ENCODE data around the gene GJB3.

The GJB3 gene

DNA sequence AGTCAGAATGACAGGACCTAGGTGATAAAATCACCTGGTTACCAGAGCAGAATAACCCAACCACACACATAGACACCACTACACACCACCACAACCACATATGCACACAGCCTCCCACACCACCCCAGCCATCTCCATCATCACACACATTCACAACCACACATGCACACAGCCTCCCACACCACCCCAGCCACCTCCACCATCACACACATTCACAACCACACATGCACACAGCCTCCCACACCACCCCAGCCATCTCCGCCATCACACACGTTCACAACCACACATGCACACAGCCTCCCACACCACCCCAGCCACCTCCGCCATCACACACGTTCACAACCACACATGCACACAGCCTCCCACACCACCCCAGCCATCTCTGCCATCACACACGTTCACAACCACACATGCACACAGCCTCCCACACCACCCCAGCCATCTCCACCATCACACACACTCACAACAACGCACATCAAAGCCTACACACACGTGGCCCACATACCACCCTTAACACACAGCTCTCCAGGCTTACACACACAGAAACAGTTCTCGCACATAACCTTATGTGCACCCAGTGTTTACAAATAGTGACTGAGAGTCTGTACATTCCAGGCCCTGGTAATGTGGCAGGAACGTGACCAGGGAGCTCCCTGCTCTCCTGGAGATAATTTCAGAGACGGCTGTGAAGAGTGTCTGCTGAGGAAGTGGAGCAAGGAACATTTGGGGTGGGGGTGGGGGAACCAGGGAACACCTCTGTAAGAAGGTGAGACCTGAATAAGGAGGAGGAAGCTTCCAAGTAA is 3.3 kb upstream of the GJB3 start:
- no peak for TF ChIP-seq GABPA (IDR thresholded peaks at IDR 0.05; ENCODE audit: low read depth)
- no peak for TF ChIP-seq POLR2AphosphoS5 (IDR thresholded peaks at IDR 0.05; ENCODE audit: low read depth)
- no peak for TF ChIP-seq SPI1 (IDR thresholded peaks at IDR 0.05; ENCODE audit: borderline replicate concordance, low read depth)
- TF ChIP-seq, protein P1, sequence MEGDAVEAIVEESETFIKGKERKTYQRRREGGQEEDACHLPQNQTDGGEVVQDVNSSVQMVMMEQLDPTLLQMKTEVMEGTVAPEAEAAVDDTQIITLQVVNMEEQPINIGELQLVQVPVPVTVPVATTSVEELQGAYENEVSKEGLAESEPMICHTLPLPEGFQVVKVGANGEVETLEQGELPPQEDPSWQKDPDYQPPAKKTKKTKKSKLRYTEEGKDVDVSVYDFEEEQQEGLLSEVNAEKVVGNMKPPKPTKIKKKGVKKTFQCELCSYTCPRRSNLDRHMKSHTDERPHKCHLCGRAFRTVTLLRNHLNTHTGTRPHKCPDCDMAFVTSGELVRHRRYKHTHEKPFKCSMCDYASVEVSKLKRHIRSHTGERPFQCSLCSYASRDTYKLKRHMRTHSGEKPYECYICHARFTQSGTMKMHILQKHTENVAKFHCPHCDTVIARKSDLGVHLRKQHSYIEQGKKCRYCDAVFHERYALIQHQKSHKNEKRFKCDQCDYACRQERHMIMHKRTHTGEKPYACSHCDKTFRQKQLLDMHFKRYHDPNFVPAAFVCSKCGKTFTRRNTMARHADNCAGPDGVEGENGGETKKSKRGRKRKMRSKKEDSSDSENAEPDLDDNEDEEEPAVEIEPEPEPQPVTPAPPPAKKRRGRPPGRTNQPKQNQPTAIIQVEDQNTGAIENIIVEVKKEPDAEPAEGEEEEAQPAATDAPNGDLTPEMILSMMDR (IDR thresholded peaks at IDR 0.05; ENCODE audit: insufficient read depth, low read length), result no peak
- TF ChIP-seq, protein P2, sequence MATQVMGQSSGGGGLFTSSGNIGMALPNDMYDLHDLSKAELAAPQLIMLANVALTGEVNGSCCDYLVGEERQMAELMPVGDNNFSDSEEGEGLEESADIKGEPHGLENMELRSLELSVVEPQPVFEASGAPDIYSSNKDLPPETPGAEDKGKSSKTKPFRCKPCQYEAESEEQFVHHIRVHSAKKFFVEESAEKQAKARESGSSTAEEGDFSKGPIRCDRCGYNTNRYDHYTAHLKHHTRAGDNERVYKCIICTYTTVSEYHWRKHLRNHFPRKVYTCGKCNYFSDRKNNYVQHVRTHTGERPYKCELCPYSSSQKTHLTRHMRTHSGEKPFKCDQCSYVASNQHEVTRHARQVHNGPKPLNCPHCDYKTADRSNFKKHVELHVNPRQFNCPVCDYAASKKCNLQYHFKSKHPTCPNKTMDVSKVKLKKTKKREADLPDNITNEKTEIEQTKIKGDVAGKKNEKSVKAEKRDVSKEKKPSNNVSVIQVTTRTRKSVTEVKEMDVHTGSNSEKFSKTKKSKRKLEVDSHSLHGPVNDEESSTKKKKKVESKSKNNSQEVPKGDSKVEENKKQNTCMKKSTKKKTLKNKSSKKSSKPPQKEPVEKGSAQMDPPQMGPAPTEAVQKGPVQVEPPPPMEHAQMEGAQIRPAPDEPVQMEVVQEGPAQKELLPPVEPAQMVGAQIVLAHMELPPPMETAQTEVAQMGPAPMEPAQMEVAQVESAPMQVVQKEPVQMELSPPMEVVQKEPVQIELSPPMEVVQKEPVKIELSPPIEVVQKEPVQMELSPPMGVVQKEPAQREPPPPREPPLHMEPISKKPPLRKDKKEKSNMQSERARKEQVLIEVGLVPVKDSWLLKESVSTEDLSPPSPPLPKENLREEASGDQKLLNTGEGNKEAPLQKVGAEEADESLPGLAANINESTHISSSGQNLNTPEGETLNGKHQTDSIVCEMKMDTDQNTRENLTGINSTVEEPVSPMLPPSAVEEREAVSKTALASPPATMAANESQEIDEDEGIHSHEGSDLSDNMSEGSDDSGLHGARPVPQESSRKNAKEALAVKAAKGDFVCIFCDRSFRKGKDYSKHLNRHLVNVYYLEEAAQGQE (IDR thresholded peaks at IDR 0.05; ENCODE audit: insufficient replicate concordance, low read depth), result no peak
- DNase-seq (ENCODE audit: low read depth in 1 of 2, low spot score in 1 of 2), result no peak
- peaks cover 20% of the 10 kb centered on the region for H3K27me3 ChIP-seq (ENCODE audit: insufficient read depth, poor library complexity, severe bottlenecking)
- H3K4me3 ChIP-seq (replicated peaks; ENCODE audit: insufficient read depth, low read length), result no peak overlapping the region
- no peak overlapping the region for H3K27ac ChIP-seq (replicated peaks)

DNA sequence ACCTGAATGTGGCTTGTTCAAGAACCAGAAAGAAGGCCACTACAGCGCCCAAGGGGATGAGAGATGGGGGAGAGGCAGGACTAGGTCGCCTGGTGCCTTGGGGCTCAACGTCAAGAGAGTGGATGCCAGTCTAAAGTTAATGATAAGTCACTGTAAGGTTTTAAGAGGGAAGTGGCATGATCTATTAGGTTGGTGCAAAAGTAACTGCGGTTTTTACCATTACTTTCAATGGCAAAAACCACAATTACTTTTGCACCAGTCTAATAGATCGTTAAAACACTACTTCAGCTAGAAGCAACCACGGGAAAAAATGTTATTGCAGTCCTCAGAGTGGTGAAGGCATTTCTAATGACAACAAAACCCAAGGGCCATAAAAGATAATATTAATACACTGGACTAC is 2.6 kb upstream of the GJB3 start:
- peaks cover 22% of the 10 kb centered on the region for H3K27me3 ChIP-seq (ENCODE audit: insufficient read depth, poor library complexity, severe bottlenecking)
- TF ChIP-seq SPI1 (IDR thresholded peaks at IDR 0.05; ENCODE audit: borderline replicate concordance, low read depth) (no peak), POLR2AphosphoS5 (IDR thresholded peaks at IDR 0.05; ENCODE audit: low read depth) (no peak), GABPA (IDR thresholded peaks at IDR 0.05; ENCODE audit: low read depth) (no peak)
- TF ChIP-seq, protein P2 (IDR thresholded peaks at IDR 0.05; ENCODE audit: insufficient replicate concordance, low read depth), result no peak
- TF ChIP-seq, protein P1 (IDR thresholded peaks at IDR 0.05; ENCODE audit: insufficient read depth, low read length), result no peak
- no peak overlapping the region for H3K4me3 ChIP-seq (replicated peaks; ENCODE audit: insufficient read depth, low read length)
- no peak overlapping the region for H3K27ac ChIP-seq (replicated peaks)
- no peak for DNase-seq (ENCODE audit: low read depth in 1 of 2, low spot score in 1 of 2)

DNA sequence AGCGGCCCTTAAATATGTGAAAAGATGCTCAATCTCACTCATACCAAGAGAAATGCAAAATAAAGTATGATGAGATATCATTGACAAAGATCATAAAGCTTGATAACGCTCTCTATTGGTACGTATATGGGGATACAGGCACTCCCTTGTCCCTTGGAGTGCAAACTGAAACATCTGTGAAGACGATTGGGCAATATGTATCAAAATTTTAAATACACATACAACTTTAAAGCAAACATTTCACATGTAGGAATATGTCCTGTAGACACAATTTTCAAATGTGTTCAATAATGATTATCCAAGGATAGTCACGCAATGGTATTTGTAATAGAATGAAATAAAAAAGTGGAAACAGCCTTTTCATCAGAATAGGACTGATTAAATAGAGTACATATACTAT is 2.0 kb upstream of the GJB3 start:
- Histone ChIP-seq H3K27ac (replicated peaks) (no peak overlapping the region), H3K4me3 (replicated peaks; ENCODE audit: insufficient read depth, low read length) (no peak overlapping the region), H3K27me3 (ENCODE audit: insufficient read depth, poor library complexity, severe bottlenecking) (peaks cover 22% of the 10 kb centered on the region)
- TF ChIP-seq POLR2AphosphoS5 (IDR thresholded peaks at IDR 0.05; ENCODE audit: low read depth), result no peak
- TF ChIP-seq GABPA (IDR thresholded peaks at IDR 0.05; ENCODE audit: low read depth), result no peak
- DNase-seq (ENCODE audit: low read depth in 1 of 2, low spot score in 1 of 2), result no peak

DNA sequence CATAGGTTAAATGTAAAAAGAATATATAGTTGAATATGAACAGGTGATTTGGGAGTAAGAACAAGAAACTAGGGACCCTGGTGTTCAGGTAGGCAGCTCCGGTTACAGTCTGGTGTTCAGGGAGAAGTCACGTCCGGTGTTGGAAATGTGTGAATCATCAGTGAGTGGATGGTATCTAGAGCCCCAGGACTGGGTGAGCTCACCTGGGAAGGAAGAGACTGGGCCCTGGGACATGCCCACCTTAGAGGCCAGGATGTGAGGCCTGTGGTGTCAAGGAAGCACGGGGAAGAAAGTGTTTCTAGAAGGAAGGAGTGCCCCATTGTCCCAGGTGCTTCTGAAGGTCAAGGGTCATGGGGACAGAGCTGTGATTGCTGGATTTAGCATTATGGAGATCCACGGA is 1.5 kb upstream of the GJB3 start:
- no peak overlapping the region for H3K4me3 ChIP-seq (replicated peaks; ENCODE audit: insufficient read depth, low read length)
- peaks cover 22% of the 10 kb centered on the region for H3K27me3 ChIP-seq (ENCODE audit: insufficient read depth, poor library complexity, severe bottlenecking)
- H3K27ac ChIP-seq (replicated peaks), result no peak overlapping the region

More for the DNA sequence above, 1.5 kb upstream of the GJB3 start:
- no peak for TF ChIP-seq SPI1 (IDR thresholded peaks at IDR 0.05; ENCODE audit: borderline replicate concordance, low read depth)
- TF ChIP-seq POLR2AphosphoS5 (IDR thresholded peaks at IDR 0.05; ENCODE audit: low read depth), result no peak
- no peak for TF ChIP-seq GABPA (IDR thresholded peaks at IDR 0.05; ENCODE audit: low read depth)
- TF ChIP-seq, protein P2 (IDR thresholded peaks at IDR 0.05; ENCODE audit: insufficient replicate concordance, low read depth), result no peak
- TF ChIP-seq, protein P1 (IDR thresholded peaks at IDR 0.05; ENCODE audit: insufficient read depth, low read length), result no peak
- no peak for DNase-seq (ENCODE audit: low read depth in 1 of 2, low spot score in 1 of 2)

Measured in HL-60 (cell line).